SK-N-SH (cell line): ENCODE measurements around the gene ANO4. TPM values are rescaled to one million over a fixed set of nuclear protein-coding genes. Genes with fewer than 3 reads are reported as not detected.

Experiments
- CTCF ChIA-PET: fragments of 300-600, 350-600 bp; formaldehyde crosslinking; extraction: SDS; loops from one replicate; lab custom pipeline; 2021; lab: Yijun Ruan, JAX
- POLR2A ChIA-PET: fragments of 350-600 bp; sonication (Branson Sonifier 250); formaldehyde crosslinking; extraction: SDS; loops from one replicate; lab custom pipeline; 2020; ENCODE audit warnings: antibody characterized with exemption, inconsistent platforms; lab: Yijun Ruan, JAX
- DNase-seq: peaks from one replicate; pipeline ENCODE4 v3.0.0; 2012
- H2AFZ ChIP-seq: fragments of 200-600 bp; sonication (generic); 2 replicates; pipeline ENCODE4 v1.8.1; 2016; ENCODE audit warnings: antibody characterized with exemption, mild to moderate bottlenecking, low read depth
- H3F3A ChIP-seq: fragments of 200-600 bp; sonication (generic); replicated peaks from 2 replicates; pipeline ENCODE3; 2016; ENCODE audit warnings: antibody characterized with exemption, mild to moderate bottlenecking; ENCODE audit not compliant: insufficient read depth
- H3K27ac ChIP-seq, 2 experiments: fragments of 200-500 bp in 1 of 2; fragments of 200-600 bp in 1 of 2; sonication (Bioruptor generic) in 1 of 2; sonication (generic), shearing (Covaris generic) in 1 of 2; 2 replicates each; pipeline versions ENCODE4 v1.5.1 to v1.6.1; 2014 to 2016; ENCODE audit warnings: low read depth in 2 of 2, inconsistent platforms in 1 of 2, low read length in 1 of 2, mild to moderate bottlenecking in 1 of 2, mixed read lengths in 1 of 2
- H3K27me3 ChIP-seq: fragments of 200-600 bp; sonication (generic), shearing (Covaris generic); 2 replicates; pipeline ENCODE4 v1.6.1; 2016; ENCODE audit warnings: mixed run types; ENCODE audit not compliant: insufficient read depth
- H3K36me3 ChIP-seq, 2 experiments: fragments of 200-500 bp in 1 of 2; fragments of 200-600 bp in 1 of 2; sonication (Bioruptor generic) in 1 of 2; sonication (generic) in 1 of 2; replicated peaks in 1 of 2; 2 replicates each; pipeline versions ENCODE3 to v1.5.1; 2014 to 2016; ENCODE audit warnings: low read length in 1 of 2, mild to moderate bottlenecking in 1 of 2; ENCODE audit not compliant: insufficient read depth in 2 of 2, control insufficient read depth in 1 of 2
- H3K4me1 ChIP-seq, 2 experiments: fragments of 200-500 bp in 1 of 2; fragments of 200-600 bp in 1 of 2; sonication (Bioruptor generic) in 1 of 2; sonication (generic), shearing (Covaris generic) in 1 of 2; 2 replicates each; pipeline versions ENCODE4 v1.5.1 to v1.6.1; 2014 to 2016; ENCODE audit warnings: low read depth in 1 of 2, low read length in 1 of 2, mixed run types in 1 of 2; ENCODE audit not compliant: insufficient read depth in 2 of 2, control insufficient read depth in 1 of 2
- H3K4me2 ChIP-seq: fragments of 200-600 bp; sonication (generic), shearing (Covaris generic); 2 replicates; pipeline ENCODE4 v1.6.1; 2017; ENCODE audit warnings: mixed run types
- H3K4me3 ChIP-seq, 2 experiments: fragments of 200-500 bp in 1 of 2; fragments of 200-600 bp in 1 of 2; sonication (Bioruptor generic) in 1 of 2; sonication (generic), shearing (Covaris generic) in 1 of 2; 2 replicates each; pipeline versions ENCODE4 v1.5.1 to v1.8.1; 2014 to 2016; ENCODE audit warnings: low read depth in 2 of 2, inconsistent platforms in 1 of 2, low read length in 1 of 2, mild to moderate bottlenecking in 1 of 2, mixed read lengths in 1 of 2, moderate library complexity in 1 of 2
- H3K79me2 ChIP-seq: fragments of 200-600 bp; sonication (generic); 2 replicates; pipeline ENCODE4 v1.8.1; 2017; ENCODE audit warnings: mild to moderate bottlenecking; ENCODE audit not compliant: insufficient read depth
- H3K9ac ChIP-seq: fragments of 200-600 bp; sonication (generic); 2 replicates; pipeline ENCODE4 v1.6.1; 2017; ENCODE audit warnings: mixed run types
- H3K9me2 ChIP-seq: fragments of 200-600 bp; sonication (generic); 2 replicates; pipeline ENCODE4 v1.6.1; 2017; ENCODE audit warnings: mixed run types
- H3K9me3 ChIP-seq: fragments of 200-600 bp; sonication (generic); 2 replicates; pipeline ENCODE4 v1.6.1; 2017; ENCODE audit warnings: mixed run types, mild to moderate bottlenecking, moderate library complexity
- H4K20me1 ChIP-seq: fragments of 200-600 bp; sonication (generic); 2 replicates; pipeline ENCODE4 v1.6.1; 2017; ENCODE audit warnings: mild to moderate bottlenecking, mixed run types; ENCODE audit not compliant: insufficient read depth
- EP300 ChIP-seq, 2 experiments: IDR thresholded peaks; 2 replicates each; pipeline versions ENCODE4 v1.4.0 to v1.6.1; 2012; ENCODE audit warnings: borderline replicate concordance in 1 of 2, low read depth in 1 of 2, low read length in 1 of 2
- FOSL2 ChIP-seq: IDR thresholded peaks from 2 replicates; pipeline ENCODE4 v1.4.0; 2012; ENCODE audit warnings: low read depth, mild to moderate bottlenecking, moderate library complexity, borderline replicate concordance
- FOXJ3 ChIP-seq: sonication (generic); formaldehyde crosslinking; IDR thresholded peaks from 2 replicates; pipeline ENCODE4 v1.5.1; 2020; ENCODE audit warnings: mild to moderate bottlenecking, missing genetic modification reagents
- FOXM1 ChIP-seq: IDR thresholded peaks from 2 replicates; pipeline ENCODE4 v1.4.0; 2012; ENCODE audit warnings: low read depth, mild to moderate bottlenecking
- GATA2 ChIP-seq: sonication (generic); formaldehyde crosslinking; IDR thresholded peaks from 2 replicates; pipeline ENCODE4 v1.5.0; 2020; ENCODE audit warnings: mild to moderate bottlenecking, missing genetic modification reagents
- JUND ChIP-seq: IDR thresholded peaks from 2 replicates; pipeline ENCODE4 v1.4.0; 2012
- MAX ChIP-seq: IDR thresholded peaks from 2 replicates; pipeline ENCODE4 v1.4.0; 2012; ENCODE audit warnings: low read depth
- MEF2A ChIP-seq: IDR thresholded peaks from 2 replicates; pipeline ENCODE4 v1.4.0; 2012; ENCODE audit warnings: low read depth, borderline replicate concordance
- RXRA ChIP-seq: IDR thresholded peaks from 2 replicates; pipeline ENCODE4 v1.4.0; 2012; ENCODE audit warnings: low read depth, mild to moderate bottlenecking, borderline replicate concordance
- SIN3A ChIP-seq: IDR thresholded peaks from 2 replicates; pipeline ENCODE4 v1.6.1; 2012; ENCODE audit warnings: low read depth, mild to moderate bottlenecking, low read length, moderate library complexity, borderline replicate concordance
- USF1 ChIP-seq: IDR thresholded peaks from 2 replicates; pipeline ENCODE4 v1.4.0; 2012; ENCODE audit warnings: low read depth, borderline replicate concordance
- YY1 ChIP-seq: IDR thresholded peaks from 2 replicates; pipeline ENCODE4 v1.4.0; 2012; ENCODE audit warnings: low read depth, mild to moderate bottlenecking
- WGBS: methylation state at CpG from one replicate; pipeline ENCODE4 v1.1.6; 2017; ENCODE audit warnings: low lambda C conversion rate; 5-methylcytosine and 5-hydroxymethylcytosine counted together
- polyA plus RNA-seq, 3 experiments: library from polyadenylated mRNA; depleted of rRNA; stranded (reverse); fragments of >200 nt; gene quantifications; 2 replicates each; pipeline ENCODE4 v1.2.3, GENCODE V29; 2012
- TF ChIP-seq, protein P1 (sequence below): fragments of 200-600 bp; sonication (generic); IDR thresholded peaks from 2 replicates; pipeline ENCODE4 v1.6.1; 2017; ENCODE audit warnings: antibody characterized with exemption, mild to moderate bottlenecking, moderate library complexity
- TF ChIP-seq, protein P2 (sequence below): IDR thresholded peaks from 2 replicates; pipeline ENCODE4 v1.4.0; 2012; ENCODE audit warnings: low read depth, borderline replicate concordance

The ANO4 gene
- polyA plus RNA-seq, 1 of the 3 experiments (the other 2 are of a cell fraction) = 9.4 TPM

DNA sequence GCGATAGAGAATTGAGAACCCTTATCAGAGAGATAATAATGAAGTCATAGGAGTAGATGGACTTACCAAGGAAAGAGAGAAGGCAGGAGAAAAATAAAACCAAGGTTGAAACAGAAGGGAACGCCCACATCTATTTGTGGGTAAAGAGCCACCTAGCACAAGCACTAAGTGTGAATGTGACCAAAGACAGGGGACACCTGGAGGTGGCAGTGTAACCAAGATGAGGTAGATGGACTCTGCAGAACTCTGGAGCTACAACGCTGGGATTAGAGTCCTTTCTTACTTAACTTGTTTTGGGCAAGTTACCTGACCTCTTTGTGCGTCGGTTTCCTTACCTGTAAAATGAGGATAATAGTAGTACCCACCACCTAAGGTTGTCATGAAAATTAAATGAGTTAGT, 313.6 kb downstream of the ANO4 start:
- no peaks in the 10 kb centered on the region for H3K27me3 ChIP-seq
- no peak for DNase-seq
- no peaks in the 10 kb centered on the region for H3K9me2 ChIP-seq
- CTCF ChIA-PET = no interaction called here
- H3K9me3 ChIP-seq = 0 out of 2 replicates have a peak, but pooled peaks cover 3% of the 10 kb centered on the region
- H3K4me1 ChIP-seq = no peaks in the 10 kb centered on the region
- H4K20me1 ChIP-seq = no peaks in the 10 kb centered on the region
- H3K9ac ChIP-seq = no peak overlapping the region
- no peaks in the 10 kb centered on the region for H3F3A ChIP-seq
- WGBS = 30% methylated on average over 5 of the region's 5 CpGs
- H3K4me2 ChIP-seq = no peak overlapping the region
- no peak overlapping the region for H3K27ac ChIP-seq
- TF ChIP-seq RXRA = no peak
- no peak for TF ChIP-seq FOSL2
- TF ChIP-seq YY1 = no peak
- TF ChIP-seq SIN3A = no peak
- no peak for TF ChIP-seq FOXJ3 (CRISPR knock-in tag)
- TF ChIP-seq USF1 = no peak
- no peak for TF ChIP-seq MAX
- no peak for TF ChIP-seq JUND
- TF ChIP-seq, protein P1, sequence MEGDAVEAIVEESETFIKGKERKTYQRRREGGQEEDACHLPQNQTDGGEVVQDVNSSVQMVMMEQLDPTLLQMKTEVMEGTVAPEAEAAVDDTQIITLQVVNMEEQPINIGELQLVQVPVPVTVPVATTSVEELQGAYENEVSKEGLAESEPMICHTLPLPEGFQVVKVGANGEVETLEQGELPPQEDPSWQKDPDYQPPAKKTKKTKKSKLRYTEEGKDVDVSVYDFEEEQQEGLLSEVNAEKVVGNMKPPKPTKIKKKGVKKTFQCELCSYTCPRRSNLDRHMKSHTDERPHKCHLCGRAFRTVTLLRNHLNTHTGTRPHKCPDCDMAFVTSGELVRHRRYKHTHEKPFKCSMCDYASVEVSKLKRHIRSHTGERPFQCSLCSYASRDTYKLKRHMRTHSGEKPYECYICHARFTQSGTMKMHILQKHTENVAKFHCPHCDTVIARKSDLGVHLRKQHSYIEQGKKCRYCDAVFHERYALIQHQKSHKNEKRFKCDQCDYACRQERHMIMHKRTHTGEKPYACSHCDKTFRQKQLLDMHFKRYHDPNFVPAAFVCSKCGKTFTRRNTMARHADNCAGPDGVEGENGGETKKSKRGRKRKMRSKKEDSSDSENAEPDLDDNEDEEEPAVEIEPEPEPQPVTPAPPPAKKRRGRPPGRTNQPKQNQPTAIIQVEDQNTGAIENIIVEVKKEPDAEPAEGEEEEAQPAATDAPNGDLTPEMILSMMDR = no peak
- TF ChIP-seq FOXM1 = no peak
- TF ChIP-seq, protein P2, sequence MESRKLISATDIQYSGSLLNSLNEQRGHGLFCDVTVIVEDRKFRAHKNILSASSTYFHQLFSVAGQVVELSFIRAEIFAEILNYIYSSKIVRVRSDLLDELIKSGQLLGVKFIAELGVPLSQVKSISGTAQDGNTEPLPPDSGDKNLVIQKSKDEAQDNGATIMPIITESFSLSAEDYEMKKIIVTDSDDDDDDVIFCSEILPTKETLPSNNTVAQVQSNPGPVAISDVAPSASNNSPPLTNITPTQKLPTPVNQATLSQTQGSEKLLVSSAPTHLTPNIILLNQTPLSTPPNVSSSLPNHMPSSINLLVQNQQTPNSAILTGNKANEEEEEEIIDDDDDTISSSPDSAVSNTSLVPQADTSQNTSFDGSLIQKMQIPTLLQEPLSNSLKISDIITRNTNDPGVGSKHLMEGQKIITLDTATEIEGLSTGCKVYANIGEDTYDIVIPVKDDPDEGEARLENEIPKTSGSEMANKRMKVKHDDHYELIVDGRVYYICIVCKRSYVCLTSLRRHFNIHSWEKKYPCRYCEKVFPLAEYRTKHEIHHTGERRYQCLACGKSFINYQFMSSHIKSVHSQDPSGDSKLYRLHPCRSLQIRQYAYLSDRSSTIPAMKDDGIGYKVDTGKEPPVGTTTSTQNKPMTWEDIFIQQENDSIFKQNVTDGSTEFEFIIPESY = no peak
- TF ChIP-seq MEF2A = no peak
- no peak for TF ChIP-seq EP300 (IDR thresholded peaks at IDR 0.05; ENCODE audit: borderline replicate concordance in 1 of 2, low read depth in 1 of 2, low read length in 1 of 2)
- no peak for TF ChIP-seq GATA2
- no peak overlapping the region for H3K4me3 ChIP-seq
- POLR2A ChIA-PET = no interaction called here
- H2AFZ ChIP-seq = no peak overlapping the region
- no peaks in the 10 kb centered on the region for H3K79me2 ChIP-seq
- peaks cover 0 to 23% of the 10 kb centered on the region in 2 experiments for H3K36me3 ChIP-seq
